OCI-LY7 (cell line): Measurements from ENCODE around the gene SHQ1. TPM values are rescaled to one million over a fixed set of nuclear protein-coding genes. Genes with fewer than 3 reads are reported as not detected.

Experiments used
- BruUV-seq: library from RNA; stranded (reverse); fragments of 400-500 nt; replicated peaks from 2 replicates; lab custom pipeline; 2021; lab: Mats Ljungman, UMichigan
- CTCF ChIA-PET: fragments of 300-600 bp; sonication (Branson Sonifier 250); formaldehyde crosslinking; loops from one replicate; lab custom pipeline; 2022; ENCODE audit warnings: antibody characterized with exemption; ENCODE audit not compliant: unreplicated experiment; lab: Charles Lee
- POLR2A ChIA-PET: fragments of 300-600 bp; sonication (Branson Sonifier 250); formaldehyde crosslinking; loops from one replicate; lab custom pipeline; 2022; ENCODE audit warnings: antibody characterized with exemption; lab: Charles Lee
- DNase-seq: peaks from one replicate; pipeline ENCODE4 v3.0.0-alpha.2; 2015; ENCODE audit warnings: low spot score
- H2AFZ ChIP-seq: fragments of 200-600 bp; sonication (generic), shearing (Covaris generic); 2 replicates; pipeline ENCODE4 v1.6.1; 2014; ENCODE audit warnings: mild to moderate bottlenecking, antibody characterized with exemption, low read length, moderate library complexity
- H3K27ac ChIP-seq: fragments of 200-600 bp; sonication (generic); 2 replicates; pipeline ENCODE4 v1.5.1; 2014; ENCODE audit warnings: mixed run types, low read depth, mild to moderate bottlenecking, moderate library complexity, low read length, inconsistent platforms; ENCODE audit not compliant: poor library complexity, severe bottlenecking
- H3K36me3 ChIP-seq: fragments of 200-600 bp; sonication (generic); 2 replicates; pipeline ENCODE4 v1.6.1; 2014; ENCODE audit warnings: mild to moderate bottlenecking, antibody characterized with exemption, low read length, moderate library complexity, mixed read lengths; ENCODE audit not compliant: insufficient read depth
- H3K4me1 ChIP-seq: fragments of 200-600 bp; sonication (generic); 2 replicates; pipeline ENCODE4 v1.5.1; 2014; ENCODE audit warnings: mild to moderate bottlenecking, low read length; ENCODE audit not compliant: insufficient read depth, poor library complexity, severe bottlenecking
- H3K4me2 ChIP-seq: fragments of 200-600 bp; sonication (generic); 2 replicates; pipeline ENCODE4 v1.6.1; 2014; ENCODE audit warnings: mild to moderate bottlenecking, low read length
- H3K4me3 ChIP-seq: fragments of 200-600 bp; sonication (generic); 2 replicates; pipeline ENCODE4 v1.5.1; 2014; ENCODE audit warnings: mild to moderate bottlenecking, low read depth, low read length; ENCODE audit not compliant: poor library complexity, severe bottlenecking
- H3K79me2 ChIP-seq: fragments of 200-600 bp; sonication (generic); 2 replicates; pipeline ENCODE4 v1.6.1; 2016; ENCODE audit warnings: low read depth, mild to moderate bottlenecking, low read length, moderate library complexity, mixed read lengths; ENCODE audit not compliant: insufficient read depth
- H3K9me2 ChIP-seq: fragments of 200-600 bp; sonication (generic); 2 replicates; pipeline ENCODE4 v1.6.1; 2016; ENCODE audit warnings: mild to moderate bottlenecking, low read length, mixed read lengths; ENCODE audit not compliant: insufficient read depth
- H3K9me3 ChIP-seq: fragments of 200-600 bp; sonication (generic); 2 replicates; pipeline ENCODE4 v1.6.1; 2014; ENCODE audit warnings: mild to moderate bottlenecking, mixed run types, low read length, mixed read lengths
- H4K20me1 ChIP-seq: fragments of 200-600 bp; sonication (generic); 2 replicates; pipeline ENCODE4 v1.6.1; 2014; ENCODE audit warnings: mild to moderate bottlenecking, antibody characterized with exemption, low read length, moderate library complexity, mixed read lengths; ENCODE audit not compliant: insufficient read depth
- EZH2phosphoT487 ChIP-seq: fragments of 200-600 bp; sonication (generic); IDR thresholded peaks from 2 replicates; pipeline ENCODE4 v1.6.1; 2018; ENCODE audit warnings: low read depth, borderline replicate concordance, mild to moderate bottlenecking, mixed run types, antibody characterized with exemption, low read length, moderate library complexity, mixed read lengths
- intact Hi-C: fragments of 100-400 bp; cut with micrococcal nuclease; formaldehyde crosslinking; loops from one replicate; pipeline ENCODE4 v1.10.0; 2022; ENCODE audit not compliant: unreplicated experiment
- total RNA-seq, 2 experiments: library from RNA; depleted of rRNA in 1 of 2; stranded (reverse); fragments of >200 nt in 1 of 2; shearing (Covaris generic) in 1 of 2; gene quantifications; 2 replicates each; pipeline ENCODE4 v1.2.3, GENCODE V29; 2014 to 2022
- TF ChIP-seq, protein P1 (sequence below): fragments of 200-600 bp; sonication (generic); conservative IDR thresholded peaks from 2 replicates; pipeline ENCODE4 v1.5.1; 2014; ENCODE audit warnings: mild to moderate bottlenecking, antibody characterized with exemption, low read length, moderate library complexity, mixed read lengths

The SHQ1 gene
- total RNA-seq, 2 experiments from 2014 or later = 19.7 to 34.9 TPM

DNA sequence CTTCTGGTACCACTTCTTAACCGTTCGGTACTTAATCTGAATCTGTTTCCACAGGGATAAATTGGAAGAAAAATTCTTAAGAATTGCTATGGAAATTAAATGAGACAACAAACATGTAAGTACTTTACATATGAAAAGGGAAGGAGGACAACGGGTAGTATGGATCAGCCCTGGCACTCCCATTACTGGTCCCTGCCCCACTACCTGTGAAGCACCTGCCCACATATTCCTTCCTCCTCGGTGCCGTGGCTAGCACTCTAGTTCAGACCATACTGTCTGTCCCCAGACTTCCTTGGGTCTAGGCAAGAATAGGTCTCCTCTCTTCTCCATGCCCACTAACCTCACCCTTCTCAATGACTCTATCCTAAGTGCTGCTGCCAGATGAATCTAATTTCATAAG lies 46.2 kb downstream of the SHQ1 start:
- H3K79me2 ChIP-seq = no peaks in the 10 kb centered on the region
- no peak overlapping the region for H3K4me3 ChIP-seq
- intact Hi-C loops = no loop called here
- H3K4me1 ChIP-seq = no peaks in the 10 kb centered on the region
- no peak overlapping the region for H3K4me2 ChIP-seq
- DNase-seq = no peak
- no peak overlapping the region for H3K27ac ChIP-seq
- H2AFZ ChIP-seq = no peak overlapping the region
- no TSS peak for BruUV-seq
- H3K9me2 ChIP-seq = no peaks in the 10 kb centered on the region
- H4K20me1 ChIP-seq = no peaks in the 10 kb centered on the region; the same call in 1 of the 2 replicates
- TF ChIP-seq EZH2phosphoT487 = no peak
- TF ChIP-seq, protein P1, sequence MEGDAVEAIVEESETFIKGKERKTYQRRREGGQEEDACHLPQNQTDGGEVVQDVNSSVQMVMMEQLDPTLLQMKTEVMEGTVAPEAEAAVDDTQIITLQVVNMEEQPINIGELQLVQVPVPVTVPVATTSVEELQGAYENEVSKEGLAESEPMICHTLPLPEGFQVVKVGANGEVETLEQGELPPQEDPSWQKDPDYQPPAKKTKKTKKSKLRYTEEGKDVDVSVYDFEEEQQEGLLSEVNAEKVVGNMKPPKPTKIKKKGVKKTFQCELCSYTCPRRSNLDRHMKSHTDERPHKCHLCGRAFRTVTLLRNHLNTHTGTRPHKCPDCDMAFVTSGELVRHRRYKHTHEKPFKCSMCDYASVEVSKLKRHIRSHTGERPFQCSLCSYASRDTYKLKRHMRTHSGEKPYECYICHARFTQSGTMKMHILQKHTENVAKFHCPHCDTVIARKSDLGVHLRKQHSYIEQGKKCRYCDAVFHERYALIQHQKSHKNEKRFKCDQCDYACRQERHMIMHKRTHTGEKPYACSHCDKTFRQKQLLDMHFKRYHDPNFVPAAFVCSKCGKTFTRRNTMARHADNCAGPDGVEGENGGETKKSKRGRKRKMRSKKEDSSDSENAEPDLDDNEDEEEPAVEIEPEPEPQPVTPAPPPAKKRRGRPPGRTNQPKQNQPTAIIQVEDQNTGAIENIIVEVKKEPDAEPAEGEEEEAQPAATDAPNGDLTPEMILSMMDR = no peak
- ChIA-PET POLR2A (interaction anchor here (0.8 to 1.3 kb wide), 4 partner anchors 9 to 195 kb away, joined by 3 to 6 read pairs (median 4); partner anchors contain the start of gene PPP4R2), CTCF (no interaction called here)
- no peaks in the 10 kb centered on the region for H3K9me3 ChIP-seq
- peaks cover 5% of the 10 kb centered on the region; the same call in 1 of the 2 replicates for H3K36me3 ChIP-seq

DNA sequence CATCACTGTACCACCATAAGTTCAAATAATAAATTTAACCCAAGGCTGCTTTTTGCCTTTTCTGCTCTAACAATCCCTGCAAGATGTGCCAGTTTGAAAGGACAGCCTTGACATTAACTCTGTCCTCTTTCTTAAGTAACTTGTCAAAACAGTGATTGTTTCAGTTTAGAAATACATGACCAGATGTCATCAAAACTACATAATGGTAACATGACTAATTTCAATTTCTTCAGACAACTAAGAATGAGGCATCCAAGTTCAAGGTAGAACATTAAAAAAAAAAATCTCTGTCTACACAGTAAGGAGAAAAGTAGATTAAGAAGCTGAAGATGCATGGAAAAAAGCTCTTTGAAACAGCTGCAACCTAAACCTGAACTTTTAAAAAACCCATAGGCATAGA lies 47.4 kb downstream of the SHQ1 start:
- H3K9me3 ChIP-seq = no peaks in the 10 kb centered on the region
- ChIA-PET CTCF (no interaction called here), POLR2A (interaction anchor here (1.2 to 1.9 kb wide), 3 partner anchors 10 to 46 kb away, joined by 4 to 6 read pairs (median 5); no protein-coding TSS in a partner anchor)
- TF ChIP-seq EZH2phosphoT487 = no peak
- TF ChIP-seq, protein P1 = no peak
- no peak overlapping the region for H3K4me3 ChIP-seq
- no peaks in the 10 kb centered on the region for H3K79me2 ChIP-seq
- H3K9me2 ChIP-seq = no peaks in the 10 kb centered on the region
- no peak for DNase-seq
- intact Hi-C loops = no loop called here
- H4K20me1 ChIP-seq = no peaks in the 10 kb centered on the region; the same call in 1 of the 2 replicates
- H3K4me2 ChIP-seq = no peak overlapping the region
- no peaks in the 10 kb centered on the region for H3K4me1 ChIP-seq
- H2AFZ ChIP-seq = no peak overlapping the region
- no peak overlapping the region for H3K27ac ChIP-seq
- BruUV-seq = no TSS peak
- peaks cover 5% of the 10 kb centered on the region; the same call in 1 of the 2 replicates for H3K36me3 ChIP-seq

DNA sequence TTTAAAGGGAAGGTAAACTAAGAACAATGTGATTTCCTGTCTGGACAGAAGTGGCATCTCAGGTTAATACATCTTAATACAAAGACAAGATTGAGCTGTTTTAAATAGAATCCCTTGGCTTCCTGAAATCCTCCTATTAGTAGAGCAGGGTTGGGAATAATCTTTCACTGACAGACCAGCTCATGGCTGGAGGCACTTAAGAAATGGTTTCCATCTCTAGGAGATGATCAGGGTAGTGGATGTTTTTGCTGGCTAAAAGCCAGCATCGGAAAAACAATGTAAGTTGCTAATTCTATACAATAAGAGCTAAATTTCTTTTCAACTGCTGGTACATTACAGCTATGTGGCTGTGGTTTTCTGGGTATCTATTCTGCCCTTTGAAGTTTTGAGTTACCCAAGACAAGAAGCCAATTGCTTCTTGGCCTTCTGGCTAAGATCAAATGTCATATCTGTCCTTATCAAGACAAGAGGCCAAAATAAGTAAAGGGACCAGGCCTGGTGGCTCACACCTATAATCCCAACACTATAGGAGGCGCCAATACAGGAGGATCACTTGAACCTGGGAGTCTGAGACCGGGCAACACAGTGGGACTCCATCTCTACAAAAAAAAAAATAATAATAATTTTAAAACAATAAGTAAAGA lies 49.6 kb downstream of the SHQ1 start:
- BruUV-seq = no TSS peak
- ChIA-PET POLR2A (interaction anchor here (0.6 to 1.3 kb wide), 5 partner anchors 8 to 706 kb away, joined by 3 to 4 read pairs (median 4); no protein-coding TSS in a partner anchor), CTCF (no interaction called here)
- Histone ChIP-seq H3K4me2 (no peak overlapping the region), H4K20me1 (no peaks in the 10 kb centered on the region; the same call in 1 of the 2 replicates), H2AFZ (no peak overlapping the region), H3K79me2 (no peaks in the 10 kb centered on the region), H3K27ac (no peak overlapping the region), H3K9me2 (no peaks in the 10 kb centered on the region), H3K4me1 (no peaks in the 10 kb centered on the region), H3K36me3 (peaks cover 5% of the 10 kb centered on the region; the same call in 1 of the 2 replicates), H3K4me3 (no peak overlapping the region), H3K9me3 (no peaks in the 10 kb centered on the region)
- no peak for DNase-seq
- TF ChIP-seq EZH2phosphoT487 = no peak
- TF ChIP-seq, protein P1 = no peak
- intact Hi-C loops = no loop called here
